ENCODE data around the gene C5orf52. TPM values are rescaled to one million over a fixed set of nuclear protein-coding genes. Genes with fewer than 3 reads are reported as not detected.

Gene C5orf52
- total and polyA plus RNA-seq, 4 donors, result not detected

- no peak for TF ChIP-seq REST (IDR thresholded peaks at IDR 0.05)
Observed at GRCh38 chr5:157710882-157711281, 39.5 kb downstream of the C5orf52 start (continued).

GRCh38 chr5:157713830-157714595, 42.7 kb downstream of the C5orf52 start:
- H3K27me3 ChIP-seq (ENCODE audit: control insufficient read depth in 4 of 4, insufficient read depth in 4 of 4, low read length in 3 of 4), result no peaks in the 10 kb centered on the region
- no peaks in the 10 kb centered on the region for H3K9me3 ChIP-seq (ENCODE audit: control insufficient read depth in 4 of 4, low read length in 3 of 4)
- TF ChIP-seq SP1 (IDR thresholded peaks at IDR 0.05) (no peak), HNF4A (conservative IDR thresholded peaks at IDR 0.05) (no peak), TAF1 (conservative IDR thresholded peaks at IDR 0.05) (no peak), GABPA (IDR thresholded peaks at IDR 0.05 in 1 of 2, conservative IDR thresholded peaks at IDR 0.05 in 1 of 2) (no peak)
- no peak for DNase-seq (ENCODE audit: low spot score)
- H3K4me1 ChIP-seq (ENCODE audit: control insufficient read depth in 4 of 4, insufficient read depth in 4 of 4, low read length in 3 of 4), result peaks cover 0 to 5% (median 2%) of the 10 kb centered on the region in 4 donors
- no peaks in the 10 kb centered on the region for H3K36me3 ChIP-seq (ENCODE audit: control insufficient read depth in 4 of 4, insufficient read depth in 3 of 4, low read depth in 1 of 4, low read length in 3 of 4)
- no peak overlapping the region for H3K27ac ChIP-seq (ENCODE audit: low read depth in 1 of 2, low read length in 2 of 2)
- 90% methylated on average over 4 of the region's 4 CpGs for WGBS
- no peak overlapping the region for H3K9ac ChIP-seq (ENCODE audit: low read depth in 1 of 2, low read length in 2 of 2)
- H3K4me3 ChIP-seq (ENCODE audit: low read depth in 1 of 3, low read length in 3 of 3), result no peak overlapping the region

- Histone ChIP-seq H3K27ac (ENCODE audit: low read depth in 1 of 2, low read length in 2 of 2) (no peak overlapping the region), H3K9ac (ENCODE audit: low read depth in 1 of 2, low read length in 2 of 2) (no peak overlapping the region), H3K36me3 (ENCODE audit: control insufficient read depth in 4 of 4, insufficient read depth in 3 of 4, low read depth in 1 of 4, low read length in 3 of 4) (no peaks in the 10 kb centered on the region), H3K4me3 (ENCODE audit: low read depth in 1 of 3, low read length in 3 of 3) (no peak overlapping the region), H3K9me3 (ENCODE audit: control insufficient read depth in 4 of 4, low read length in 3 of 4) (no peaks in the 10 kb centered on the region), H3K27me3 (ENCODE audit: control insufficient read depth in 4 of 4, insufficient read depth in 4 of 4, low read length in 3 of 4) (no peaks in the 10 kb centered on the region), H3K4me1 (ENCODE audit: control insufficient read depth in 4 of 4, insufficient read depth in 4 of 4, low read length in 3 of 4) (peaks cover 0 to 5% (median 2%) of the 10 kb centered on the region in 4 donors)
- TF ChIP-seq GABPA (IDR thresholded peaks at IDR 0.05 in 1 of 2, conservative IDR thresholded peaks at IDR 0.05 in 1 of 2) (no peak), EGR1 (IDR thresholded peaks at IDR 0.05; ENCODE audit: low read depth in 2 of 2) (no peak), ATF3 (IDR thresholded peaks at IDR 0.05) (no peak), FOXA1 (IDR thresholded peaks at IDR 0.05) (no peak), FOXA2 (IDR thresholded peaks at IDR 0.05) (no peak), MAX (IDR thresholded peaks at IDR 0.05) (no peak), SP1 (IDR thresholded peaks at IDR 0.05) (no peak), REST (IDR thresholded peaks at IDR 0.05) (no peak), HNF4G (IDR thresholded peaks at IDR 0.05) (no peak), RXRA (IDR thresholded peaks at IDR 0.05) (no peak), TAF1 (conservative IDR thresholded peaks at IDR 0.05) (no peak), RAD21 (IDR thresholded peaks at IDR 0.05) (no peak), HNF4A (conservative IDR thresholded peaks at IDR 0.05) (no peak), ZBTB33 (IDR thresholded peaks at IDR 0.05) (no peak)
- no peak for DNase-seq (ENCODE audit: low spot score)
Observed at GRCh38 chr5:157714596-157714864, 43.2 kb downstream of the C5orf52 start.

Measured in liver (tissue), 9 donors.